NOMO-1 (cell line): ENCODE measurements around the gene PPP2R5A.

ENCODE experiments used
- DNase-seq, 2 experiments: peaks; one replicate each; lab custom pipeline; 2025; ENCODE audit not compliant: unreplicated experiment in 2 of 2; lab: John Stamatoyannopoulos, UW

Gene PPP2R5A

DNA sequence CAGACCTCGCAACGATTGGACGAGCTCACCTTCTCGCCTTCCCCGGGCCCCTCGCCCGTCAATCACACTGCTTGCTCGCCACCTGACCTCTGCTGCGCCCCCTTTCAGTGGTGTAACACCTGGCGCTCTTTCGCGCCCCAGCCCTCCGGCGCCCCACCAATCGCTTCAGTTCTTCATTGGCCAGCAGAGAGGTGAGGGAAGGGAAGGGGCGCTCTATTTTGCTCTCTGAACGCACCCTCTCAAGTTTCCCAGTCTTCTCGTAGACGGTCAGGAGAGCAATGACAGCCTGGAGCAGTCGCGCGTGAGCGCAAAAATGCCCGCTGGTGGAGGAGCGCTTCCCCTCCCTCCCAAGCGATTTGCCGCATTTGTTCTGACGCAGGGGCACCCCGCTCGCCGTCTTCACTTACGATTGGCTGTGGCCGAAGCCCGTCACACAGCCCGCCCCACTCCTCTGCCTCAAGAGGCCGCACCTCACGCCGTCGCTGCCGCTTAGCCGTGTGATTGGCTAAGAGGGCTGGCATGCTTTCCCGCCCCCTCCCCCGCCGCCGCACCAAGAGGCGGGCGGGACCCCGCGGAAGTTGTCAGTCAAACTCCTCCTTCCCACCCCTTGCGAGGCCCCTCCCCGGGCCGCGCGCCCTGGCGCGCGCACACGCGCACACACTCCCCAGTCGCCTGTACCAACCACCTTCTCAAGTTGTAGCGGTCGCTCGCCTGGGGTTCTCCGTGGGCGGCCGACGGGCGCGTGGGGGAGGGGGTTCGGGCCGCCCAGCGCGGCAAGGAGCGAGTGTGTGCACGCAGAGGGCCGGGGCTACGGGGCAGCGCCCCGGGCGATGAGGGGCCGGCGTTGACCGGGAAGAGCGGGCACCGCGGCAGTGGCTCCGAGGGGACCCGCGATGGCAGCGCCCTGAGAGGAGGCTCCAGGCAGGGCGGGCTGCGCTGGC, at the start of gene PPP2R5A:
TSS of gene PPP2R5A (plus strand) at position 667 of the 941 bp plus-strand sequence. CDS start 701 bp downstream, outside the sequence.
- peak; percentile 99 for DNase-seq

DNA sequence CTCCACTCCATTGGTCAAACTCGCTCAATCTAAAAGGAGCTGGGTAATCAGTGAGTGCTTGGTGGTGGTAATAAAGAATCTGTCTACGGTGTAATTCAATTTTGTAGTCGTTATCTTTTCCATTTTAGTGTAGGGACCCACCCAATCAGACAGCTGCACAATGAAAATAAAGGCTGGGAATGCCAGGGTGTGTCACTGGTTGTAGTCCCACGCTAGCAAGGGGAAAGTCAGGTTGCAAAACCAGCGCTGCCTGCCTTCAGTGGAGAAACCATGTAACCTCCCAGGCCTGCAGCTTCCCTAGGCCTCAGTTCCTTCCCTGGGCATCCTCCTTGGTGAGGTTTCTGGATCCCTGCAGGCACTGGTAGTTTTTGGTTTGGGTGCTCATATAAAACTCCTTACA, 49.4 kb upstream of the PPP2R5A start:
- no peak for DNase-seq

DNA sequence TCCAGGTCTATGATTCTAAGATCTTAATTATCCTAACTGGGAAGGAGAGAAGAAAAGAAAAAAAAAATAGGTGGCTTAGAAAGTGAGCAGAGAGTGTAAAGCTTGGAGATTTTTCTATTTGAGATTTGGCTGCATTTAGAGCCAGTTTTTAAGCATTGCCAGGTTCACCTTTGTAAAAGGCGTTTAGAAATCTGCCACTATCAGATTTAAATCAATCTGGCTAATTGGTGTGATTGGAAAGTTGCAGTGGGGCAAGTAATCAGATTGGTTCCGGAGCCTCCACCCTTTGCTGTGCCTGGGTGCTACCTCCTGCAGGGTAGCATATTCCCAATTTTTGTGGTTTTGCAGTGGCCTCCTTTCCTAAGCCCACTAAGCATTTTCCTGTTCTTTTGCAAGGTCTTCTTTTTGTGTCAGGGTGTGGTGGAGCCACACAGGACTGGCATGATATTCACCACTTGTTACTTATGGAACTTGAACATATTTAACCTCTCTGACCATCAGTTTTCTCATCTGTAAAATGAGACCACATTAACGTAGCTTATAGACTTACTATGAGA, 48.5 kb upstream of the PPP2R5A start:
- DNase-seq = no peak

DNA sequence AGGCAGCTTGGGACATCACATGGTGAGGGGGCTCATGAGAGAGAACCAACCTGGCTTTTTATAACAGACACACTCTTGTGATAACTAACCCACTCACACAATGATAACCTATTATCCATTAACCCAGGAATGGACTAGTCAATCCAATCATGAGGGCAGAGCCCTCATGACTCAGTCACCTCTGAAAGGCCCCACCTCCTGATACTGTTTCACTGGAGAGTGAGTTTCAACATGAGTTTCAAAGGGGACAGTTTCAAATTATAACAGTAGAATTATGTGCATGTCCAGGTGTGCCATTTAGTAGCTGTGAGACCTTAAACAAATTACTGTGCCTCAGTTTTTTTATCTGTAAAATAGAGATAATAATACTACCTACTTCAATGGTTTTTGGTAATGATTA, 47.6 kb upstream of the PPP2R5A start:
- DNase-seq = no peak

DNA sequence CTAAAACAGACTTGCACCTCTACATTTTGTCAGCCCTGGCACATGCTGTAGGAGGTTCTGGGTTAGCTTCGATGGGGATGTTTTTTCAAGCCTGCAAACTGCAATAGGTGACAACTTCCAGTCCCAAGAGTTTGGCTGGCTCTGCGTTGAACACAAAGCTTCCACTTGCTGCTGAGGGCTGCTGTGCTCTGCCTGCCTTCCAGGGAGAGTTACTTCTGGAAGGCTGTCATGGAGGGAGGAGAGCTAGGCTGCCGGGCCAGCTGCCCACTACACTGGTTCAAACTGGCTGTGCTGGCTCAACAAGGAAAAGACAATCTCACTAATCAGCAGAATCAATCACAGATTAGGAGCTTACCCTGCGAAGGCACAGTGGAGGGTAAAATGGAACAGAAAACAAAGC, 46.7 kb upstream of the PPP2R5A start:
- DNase-seq = no peak

DNA sequence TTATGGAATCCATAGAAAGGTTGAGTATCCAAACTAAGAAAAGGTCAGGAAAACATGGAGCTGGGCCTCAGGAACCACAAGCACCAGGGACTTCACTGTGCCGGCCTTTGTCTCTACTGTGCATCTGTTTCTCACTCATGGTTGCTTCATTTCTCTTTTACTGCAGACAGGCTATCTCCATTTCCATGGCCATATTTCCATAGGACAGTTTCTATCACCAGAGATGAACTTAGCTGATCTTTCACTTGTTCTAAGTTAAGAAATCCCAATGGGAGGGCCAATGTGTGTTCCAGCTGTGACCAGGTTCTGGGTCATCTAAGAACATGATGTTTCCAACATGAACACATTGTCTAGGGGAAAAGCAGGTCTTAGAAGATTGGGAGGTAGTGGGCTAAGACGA, 43.7 kb upstream of the PPP2R5A start:
- DNase-seq = no peak

DNA sequence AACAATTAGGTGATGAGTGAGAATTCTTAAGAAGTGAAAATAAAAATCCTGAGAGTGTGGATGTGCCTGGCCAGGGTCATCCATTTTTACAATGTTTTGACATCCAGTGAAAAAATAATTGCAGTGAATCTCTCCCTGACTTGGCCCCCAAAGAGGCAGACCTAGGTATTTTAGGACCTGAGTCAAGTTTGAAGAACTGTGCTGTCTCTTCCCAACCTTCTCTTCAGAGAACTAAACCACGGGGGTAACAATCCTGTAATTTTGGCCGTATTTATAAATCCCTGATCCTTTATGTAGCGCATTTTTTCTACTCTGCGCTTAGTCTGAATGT, 43.3 kb upstream of the PPP2R5A start:
- DNase-seq = no peak

DNA sequence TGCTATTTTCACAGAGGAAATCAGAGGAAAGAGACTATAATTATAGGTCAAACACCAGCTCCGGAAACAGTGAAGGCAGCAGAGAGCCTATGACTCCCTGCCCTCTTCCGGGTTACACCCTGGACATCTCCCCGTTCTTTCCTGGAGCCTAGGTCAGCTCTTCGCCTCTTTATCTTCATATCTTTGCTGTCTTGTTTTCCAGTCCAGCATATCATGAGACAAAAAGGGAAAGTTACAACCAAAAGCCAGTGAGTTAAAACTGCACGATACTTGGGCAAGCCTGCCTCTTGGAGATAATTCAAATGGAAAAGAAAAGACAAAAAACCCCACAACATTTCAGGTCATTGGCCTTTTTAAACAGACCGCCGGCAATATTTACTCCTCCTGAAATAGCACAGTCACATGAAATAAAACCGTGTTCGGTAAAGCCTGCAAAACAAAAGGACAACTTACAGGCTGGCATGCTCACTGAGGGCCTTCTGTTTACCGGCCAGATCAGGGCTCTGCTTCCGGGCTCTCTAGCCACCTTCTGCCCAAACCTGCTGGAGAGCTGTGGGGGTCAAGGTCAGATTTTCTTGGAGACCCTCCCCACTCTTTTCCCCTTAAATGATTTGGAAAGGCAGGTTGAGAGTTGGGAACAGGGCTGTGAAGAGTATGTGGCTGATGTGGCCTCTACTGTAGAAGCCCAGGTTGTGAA, 42.8 kb upstream of the PPP2R5A start:
- peak; percentile 38 to 46 for DNase-seq

DNA sequence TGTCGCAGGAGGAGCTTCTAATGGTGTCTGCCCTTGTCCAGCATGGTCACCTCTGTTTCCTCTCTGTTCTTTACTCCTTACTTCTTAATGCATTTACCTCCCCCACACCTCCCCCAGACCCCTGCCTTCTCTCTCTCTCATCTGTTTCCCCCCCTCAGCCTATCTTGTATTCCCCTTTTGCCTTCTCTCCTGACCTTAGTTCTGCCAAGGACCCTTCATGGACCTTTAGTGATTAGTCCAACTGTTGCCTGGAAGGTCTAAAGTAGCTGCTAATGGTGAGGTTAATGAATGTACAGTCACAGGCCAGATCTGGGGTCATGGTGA, 42.3 kb upstream of the PPP2R5A start:
- no peak for DNase-seq

DNA sequence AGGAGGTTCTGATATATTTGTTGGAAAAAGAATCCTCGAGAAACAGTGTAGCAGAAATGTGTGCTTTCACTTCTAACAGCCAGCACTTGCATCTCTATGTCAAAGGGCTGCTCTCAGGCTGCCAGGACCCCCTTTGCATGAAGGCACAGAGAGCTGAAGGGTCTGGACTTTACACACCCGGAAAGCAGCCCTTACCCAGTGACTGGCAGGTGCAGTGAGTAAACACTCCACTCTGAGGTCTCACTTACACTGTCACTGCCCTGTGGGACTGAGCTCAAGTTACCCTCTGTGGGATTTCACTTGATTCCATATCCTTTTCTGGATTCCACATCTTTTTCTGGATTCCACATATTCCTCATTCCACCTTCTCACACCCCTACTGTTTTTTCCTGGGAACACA, 40.8 kb upstream of the PPP2R5A start:
- no peak for DNase-seq

DNA sequence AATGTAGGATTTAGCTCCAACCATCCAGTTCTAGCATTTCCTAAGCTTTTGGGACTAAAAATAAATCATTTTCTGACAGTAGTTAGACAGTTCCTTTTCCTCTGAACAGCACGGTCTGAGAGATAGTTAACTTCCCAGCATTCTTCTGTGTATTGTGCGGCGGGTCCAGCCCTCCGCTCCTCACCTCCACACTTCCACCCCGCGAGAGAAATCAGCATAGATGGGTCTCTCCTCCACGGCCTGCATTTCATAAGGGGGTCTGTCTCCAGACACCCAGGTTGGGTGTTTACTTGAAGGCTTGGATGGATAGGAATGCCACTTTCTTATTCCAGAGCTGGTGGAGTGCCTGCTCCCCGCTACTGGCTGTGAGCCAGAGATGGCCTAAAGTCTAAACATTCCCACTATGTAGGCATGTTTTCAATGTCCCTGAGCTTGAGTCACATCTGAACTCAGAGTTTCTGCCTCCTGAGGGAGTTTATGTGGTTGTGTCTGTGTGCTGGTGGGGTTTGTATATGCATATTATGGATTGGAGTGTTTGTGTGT, 38.0 kb upstream of the PPP2R5A start:
- no peak for DNase-seq

DNA sequence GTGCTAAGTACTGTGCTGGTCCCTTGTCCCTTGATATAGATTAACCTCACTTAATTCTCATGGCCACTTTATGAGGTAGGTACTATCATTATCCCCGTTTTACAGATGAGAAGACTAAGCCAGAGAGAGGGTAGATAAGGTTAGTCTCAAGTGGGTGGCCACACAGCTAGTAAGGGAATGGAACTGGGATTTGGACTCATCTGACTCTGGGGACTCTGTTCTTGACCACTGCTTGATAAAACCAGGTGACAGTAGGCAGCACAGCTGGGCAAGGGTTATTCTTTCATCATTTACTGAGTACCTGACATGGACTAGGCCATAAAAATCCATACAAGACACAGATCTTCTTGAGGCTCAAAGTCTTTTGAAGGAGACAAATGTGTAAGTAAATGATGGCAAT, 37.2 kb upstream of the PPP2R5A start:
- no peak for DNase-seq

DNA sequence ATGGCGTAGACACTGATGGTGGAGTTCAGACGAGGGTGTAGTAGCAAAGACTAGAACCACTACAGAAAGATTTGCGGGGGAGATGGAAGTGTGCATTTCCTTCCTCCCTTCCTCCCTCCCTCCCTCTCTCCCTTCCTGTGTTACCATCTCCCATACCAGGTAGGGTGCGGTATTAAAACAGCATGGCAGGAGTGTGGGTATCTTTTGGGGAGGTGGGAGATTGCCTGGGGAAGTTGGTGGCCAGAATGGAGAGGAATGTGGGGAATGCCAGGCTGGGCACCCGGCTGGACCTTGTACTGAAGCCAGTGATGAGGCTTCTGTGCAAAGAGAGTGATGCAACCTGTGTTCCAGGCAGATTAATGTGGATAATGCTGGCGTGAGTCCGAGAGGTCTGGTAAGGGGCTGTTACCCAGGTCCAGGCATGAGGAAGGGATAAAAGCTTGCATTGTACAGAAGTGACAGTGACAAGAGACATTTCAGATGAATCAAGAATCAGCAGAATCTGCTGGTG, 30.3 kb upstream of the PPP2R5A start:
- DNase-seq = no peak

DNA sequence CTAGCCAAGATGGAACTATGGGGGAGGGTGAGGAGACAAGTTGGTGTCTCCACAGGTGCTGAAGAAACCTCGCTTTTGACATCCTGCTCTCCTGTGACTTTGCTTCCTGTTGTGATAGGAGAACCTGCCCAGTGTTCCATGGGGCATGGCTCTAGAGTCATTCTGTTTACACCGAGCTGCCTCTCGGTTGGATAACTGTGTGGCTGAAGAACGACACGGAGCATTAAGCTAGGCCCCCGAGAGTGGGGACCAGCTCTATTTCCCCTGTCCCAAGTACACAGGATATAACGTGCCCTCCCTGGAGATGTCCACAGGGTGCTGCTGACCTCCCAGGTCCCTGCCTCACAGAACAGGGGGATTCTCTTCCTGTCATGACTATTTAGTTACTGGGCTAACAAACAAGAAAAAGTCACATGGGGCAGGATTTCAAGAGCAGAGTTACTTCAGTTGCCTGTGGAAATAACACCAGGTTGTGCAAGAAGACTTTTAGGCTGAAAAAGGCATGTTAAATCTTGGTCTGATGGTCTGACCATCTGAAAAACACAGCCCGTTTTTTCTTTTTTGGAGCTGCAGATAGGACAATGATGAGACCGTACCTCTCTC, 29.4 kb upstream of the PPP2R5A start:
- DNase-seq = peak; percentile 84 to 90

DNA sequence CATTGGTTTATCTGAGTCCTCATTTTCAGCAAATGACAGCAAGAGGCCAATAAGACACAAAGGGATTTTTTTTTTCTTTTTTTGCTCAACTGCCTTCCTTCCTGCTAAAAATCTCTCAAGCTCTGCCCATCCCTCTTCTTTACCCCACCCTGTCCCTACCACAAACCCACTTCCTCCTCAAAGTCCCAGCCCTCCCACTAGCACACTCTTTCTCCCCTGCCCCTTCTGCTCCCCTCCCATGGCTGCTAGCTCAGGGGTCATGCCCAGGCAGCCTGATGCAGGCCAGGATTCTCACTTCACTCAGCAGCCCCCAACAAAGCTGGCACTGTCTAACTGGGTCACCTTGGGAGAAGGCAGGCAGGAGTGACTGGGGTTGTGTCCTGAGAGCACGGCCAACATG, 28.8 kb upstream of the PPP2R5A start:
- peak; percentile 91 to 94 for DNase-seq

DNA sequence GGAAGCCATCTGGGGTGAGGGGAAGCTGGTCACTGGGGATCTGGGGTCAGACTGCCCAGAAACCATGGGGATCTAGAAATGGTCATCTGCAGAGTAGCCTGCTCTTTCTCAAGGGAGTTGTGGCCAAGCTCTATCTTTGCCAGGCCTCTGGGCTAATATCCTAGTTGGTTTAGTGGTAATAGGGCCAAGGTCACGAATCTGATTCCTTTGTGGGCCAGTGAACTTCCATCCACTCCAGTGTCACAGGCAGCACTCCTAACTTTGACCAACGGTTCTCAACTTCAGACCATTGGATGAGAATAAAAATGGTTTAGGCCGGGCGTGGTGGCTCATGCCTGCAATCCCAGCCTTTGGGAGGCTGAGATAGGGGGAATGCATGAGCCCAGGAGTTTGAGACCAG, 28.1 kb upstream of the PPP2R5A start:
- no peak for DNase-seq

DNA sequence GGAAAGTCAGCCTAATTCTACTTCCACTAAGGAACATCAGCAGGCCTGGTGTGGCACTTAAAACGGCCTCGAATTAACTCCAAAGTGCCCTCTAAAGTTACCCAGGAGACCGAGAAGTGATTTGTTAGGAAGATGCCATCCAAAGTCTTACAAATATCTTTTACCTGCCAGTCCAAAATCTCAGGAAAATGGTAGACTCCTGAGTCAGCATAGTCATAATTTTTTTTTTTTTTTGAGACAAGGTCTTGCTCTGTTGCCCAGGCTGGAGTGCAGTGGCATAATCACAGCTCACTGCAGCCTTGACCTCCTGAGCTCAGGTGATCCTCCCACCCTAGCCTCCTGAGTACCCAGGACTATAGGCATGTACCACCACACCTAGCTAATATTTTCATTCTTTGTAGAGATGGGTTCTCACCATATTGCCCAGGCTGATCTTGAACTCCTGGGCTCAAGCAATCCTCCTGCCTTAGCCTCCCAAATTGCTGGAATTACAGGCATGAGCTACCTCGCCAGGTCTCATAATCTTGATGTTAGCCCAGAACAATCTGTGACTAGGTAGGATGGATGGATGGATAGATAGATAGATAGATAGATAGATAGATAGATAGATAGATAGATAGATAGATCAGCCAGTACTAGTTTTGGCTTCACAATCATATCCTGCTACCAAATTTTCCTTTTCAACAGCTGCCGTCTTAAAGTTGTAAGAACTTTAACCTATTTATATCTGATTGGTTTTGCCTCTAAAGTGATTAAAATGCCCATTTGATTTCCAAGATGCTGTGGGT, 25.3 kb upstream of the PPP2R5A start:
- no peak for DNase-seq

DNA sequence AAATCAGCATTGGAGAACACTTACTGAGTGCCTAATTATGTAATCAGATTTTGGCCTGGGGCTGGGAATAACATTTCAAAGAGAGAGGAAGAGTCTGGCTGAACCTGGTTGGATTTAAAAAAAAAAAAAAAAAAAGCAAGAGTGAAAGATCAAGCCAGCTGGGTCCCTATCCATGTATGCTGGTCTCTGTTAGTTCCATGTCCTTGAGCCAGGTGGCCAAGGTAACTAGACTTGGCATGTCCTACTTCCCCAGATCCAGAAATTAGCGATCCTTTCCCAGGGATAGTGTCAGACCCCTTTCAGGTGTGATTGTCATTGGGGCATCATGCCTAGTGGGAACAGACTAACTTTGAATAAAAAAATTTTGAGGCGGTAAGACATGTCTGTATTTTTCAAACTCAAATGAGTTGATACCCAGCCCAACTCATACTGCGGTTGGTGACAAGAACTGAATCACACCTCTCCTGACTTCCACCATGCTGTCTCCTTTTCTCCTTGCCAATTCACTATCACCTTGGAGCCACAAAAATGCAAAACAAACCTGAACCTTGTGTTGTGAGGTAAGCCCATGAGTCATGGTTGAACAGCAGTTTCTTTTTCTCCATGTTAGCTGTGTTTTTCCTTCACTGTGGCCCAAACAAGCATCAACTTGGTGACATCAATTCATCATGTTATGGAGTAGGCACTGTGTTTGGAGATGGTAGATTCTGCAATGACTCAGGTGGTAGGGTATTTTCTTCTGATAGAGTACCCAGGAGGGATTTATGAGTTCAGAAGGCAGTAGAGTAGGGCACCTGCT, 24.5 kb upstream of the PPP2R5A start:
- DNase-seq = no peak

DNA sequence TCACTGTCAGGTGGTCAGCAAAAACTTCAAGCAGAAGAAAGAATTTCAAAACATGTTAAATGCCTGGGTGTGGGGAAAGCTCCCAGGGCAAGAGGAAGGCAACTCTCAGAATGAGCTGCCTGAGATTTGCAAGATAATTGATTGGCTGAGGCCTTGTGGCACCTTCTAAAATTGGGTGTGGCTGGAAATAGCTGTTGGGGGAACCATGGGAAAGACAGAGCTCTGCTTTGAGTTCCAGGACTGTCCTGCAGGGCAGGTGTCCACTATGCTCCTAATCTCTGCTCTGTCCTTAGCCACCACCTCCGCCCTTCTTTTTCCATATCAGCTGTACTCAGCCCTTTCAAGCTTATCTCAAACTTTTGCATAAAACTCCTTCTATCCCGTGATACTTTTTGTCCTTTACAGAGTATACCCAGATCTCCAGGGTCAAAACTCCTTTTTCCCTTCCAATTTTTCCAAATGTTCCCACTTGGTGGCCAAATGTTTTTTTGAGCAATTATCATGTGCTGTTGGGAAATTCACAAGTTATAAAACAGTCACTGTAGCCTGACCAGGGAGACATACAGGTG, 23.8 kb upstream of the PPP2R5A start:
- no peak for DNase-seq
